T47D (cell line): ENCODE results near the gene ITGAL.
"Not testable (repeated sequence)": the region's sequence is repeated elsewhere in the genome, so short reads cannot be mapped to it uniquely, and the experiment has no call there.

Experiments used
- DNase-seq, 2 experiments: peaks; one replicate each; pipeline versions ENCODE4 v3.0.0 to v3.0.0-alpha.2; 2011 to 2012; ENCODE audit warnings: low read depth in 1 of 2, low spot score in 1 of 2
- JUND ChIP-seq: IDR thresholded peaks from 2 replicates; pipeline ENCODE4 v1.6.1; 2012; ENCODE audit warnings: low read depth
- in situ Hi-C: cut with HindIII; loops from 2 replicates; pipeline ENCODE4 v1.10.0; 2016; ENCODE audit warnings: low sequenced_read_pairs, low pct_unique_long_range_greater_than_20kb

Gene ITGAL

GRCh38 chr16:30527635-30528178 is 55.2 kb downstream of the ITGAL start:
- in situ Hi-C loops: no loop called here
- DNase-seq: peak; percentile 43 to 97
- no peak for TF ChIP-seq JUND

DNA sequence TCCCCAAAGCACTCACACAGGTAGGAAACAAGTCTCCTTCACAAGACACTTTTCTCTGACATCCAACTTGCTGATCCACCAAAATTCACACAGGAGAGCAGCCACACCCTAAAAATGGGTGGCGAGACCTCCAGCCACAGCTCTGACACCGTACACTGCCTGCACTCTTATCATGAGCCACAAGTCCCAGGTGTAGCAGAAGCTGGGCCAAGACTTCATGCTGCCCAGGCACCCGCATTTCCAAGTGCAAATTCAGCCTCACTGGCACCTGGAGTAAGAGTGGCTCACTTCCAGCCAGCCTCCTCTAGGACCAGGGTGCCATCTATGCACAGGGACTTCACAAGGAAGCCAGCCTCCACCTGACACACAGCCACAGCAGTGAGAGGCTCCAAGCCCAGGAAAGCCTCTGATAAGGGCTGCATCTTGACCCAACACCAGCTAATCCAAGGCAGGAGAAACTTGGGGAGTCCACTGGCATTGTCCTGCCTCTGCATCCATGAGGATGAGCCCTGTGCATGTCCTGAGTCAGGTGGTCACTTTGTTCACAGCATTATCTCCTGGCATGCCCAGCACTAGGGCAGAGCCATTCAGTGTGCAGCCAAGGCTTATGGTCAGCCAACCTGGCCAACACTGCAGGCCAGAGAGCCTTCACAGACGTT is 56.4 kb downstream of the ITGAL start:
- TF ChIP-seq JUND: no peak
- in situ Hi-C loops: no loop called here
- no peak for DNase-seq

GRCh38 chr16:30530163-30531037 is 57.9 kb downstream of the ITGAL start:
- DNase-seq: peak in 1 of 2 experiments; percentile 54
- no peak for TF ChIP-seq JUND
- in situ Hi-C loops: no loop called here

- TF ChIP-seq JUND: no peak
- no peak for DNase-seq
- in situ Hi-C loops: no loop called here
These were observed 60.0 kb downstream of the ITGAL start for GRCh38 chr16:30532285-30533145.

DNA sequence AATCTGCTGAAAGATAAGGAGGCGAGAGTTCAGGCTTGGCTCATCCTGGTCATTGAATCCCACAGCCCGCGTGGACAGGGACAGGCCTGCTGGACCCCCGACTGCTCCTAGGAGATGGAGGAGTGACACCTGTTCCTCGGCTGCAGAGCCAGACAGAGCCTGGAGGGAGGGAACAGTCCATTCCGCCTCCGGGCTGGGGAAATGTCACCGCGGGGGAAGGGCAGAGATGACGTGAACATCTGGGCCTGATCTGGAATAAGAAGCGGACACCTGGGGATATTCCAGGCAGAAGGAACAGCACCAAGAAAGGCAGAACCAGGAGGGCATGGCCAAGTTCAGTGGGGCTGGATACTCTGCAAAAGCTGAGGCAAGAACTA is 60.6 kb downstream of the ITGAL start:
- in situ Hi-C loops: no loop called here
- no peak for TF ChIP-seq JUND
- DNase-seq: no peak

DNA sequence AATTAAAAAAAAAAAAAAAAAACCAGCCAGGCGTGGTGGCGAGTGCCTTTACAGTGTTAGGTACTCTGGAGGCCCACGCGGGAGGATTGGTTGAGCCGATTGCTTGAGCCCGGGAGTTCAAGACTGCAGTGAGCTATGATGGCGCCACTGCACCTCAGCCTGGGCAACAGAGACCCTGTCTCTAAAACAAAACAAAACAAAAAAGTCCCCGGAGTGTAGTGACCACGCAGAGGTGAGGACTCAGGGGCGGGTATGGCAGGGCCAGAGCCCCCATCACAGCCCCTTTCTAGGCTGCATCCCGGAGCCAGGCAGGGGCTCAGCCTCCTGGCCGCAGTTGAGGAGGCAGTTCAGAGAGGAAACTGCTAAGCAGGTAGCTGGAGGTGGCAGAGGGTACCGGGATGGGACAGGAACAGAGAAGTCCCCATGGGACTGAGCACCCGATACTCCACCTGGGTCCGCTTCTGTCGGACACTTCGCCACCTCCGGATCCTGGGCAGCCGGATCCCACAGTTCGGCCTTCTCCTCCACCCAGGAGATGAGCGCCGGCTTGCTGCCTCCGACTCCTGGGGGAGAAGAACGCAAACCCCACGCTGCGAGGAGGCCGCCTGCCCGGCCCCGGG is 61.3 kb downstream of the ITGAL start:
- in situ Hi-C loops: no loop called here
- no peak for DNase-seq
- TF ChIP-seq JUND: no peak

DNA sequence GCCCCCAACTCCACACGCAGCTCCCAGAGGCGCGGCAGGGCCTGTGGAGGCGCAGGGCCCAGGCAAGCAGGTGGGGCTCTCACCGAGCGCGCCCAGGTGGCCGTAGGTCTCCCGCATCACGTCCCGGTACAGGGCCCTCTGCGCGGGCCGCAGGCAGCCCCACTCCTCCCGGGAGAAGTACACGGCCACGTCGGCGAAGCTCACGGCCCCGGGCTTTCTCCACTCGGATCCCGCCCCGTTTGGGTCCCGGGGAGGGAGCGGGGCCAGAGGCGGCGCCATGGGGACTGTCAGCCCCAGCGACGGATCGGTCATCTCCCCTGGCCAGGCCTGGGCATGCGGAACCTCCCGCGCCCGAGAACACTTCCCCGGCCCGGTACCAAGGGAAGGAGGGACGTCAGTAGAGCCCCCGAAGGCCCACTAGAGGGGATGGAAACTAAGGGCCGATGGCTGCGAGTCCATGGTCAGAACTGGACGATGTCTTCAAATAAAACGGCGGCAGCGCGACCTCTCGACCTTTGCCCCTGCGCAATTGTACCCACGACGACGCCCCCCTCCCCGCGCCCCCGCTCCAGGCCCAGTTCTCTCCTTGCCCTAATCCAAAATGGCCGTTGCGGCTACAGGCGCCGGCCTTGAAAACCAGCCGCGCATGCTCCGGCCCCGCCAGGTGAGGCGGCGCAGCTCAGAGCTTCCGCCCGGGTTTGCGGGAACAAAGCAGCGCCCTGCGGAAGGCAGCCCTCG is 62.0 kb downstream of the ITGAL start, which contains the start of gene ZNF747:
ZNF747 (minus strand) TSS at position 491 of the 738 bp plus-strand sequence; CDS start at position 312, 179 bp downstream.
- in situ Hi-C loops: no loop called here
- TF ChIP-seq JUND: no peak
- peak; percentile 87 to 90 for DNase-seq

GRCh38 chr16:30535106-30535776 is 62.7 kb downstream of the ITGAL start:
- DNase-seq: no peak
- no peak for TF ChIP-seq JUND
- in situ Hi-C loops: no loop called here

DNA sequence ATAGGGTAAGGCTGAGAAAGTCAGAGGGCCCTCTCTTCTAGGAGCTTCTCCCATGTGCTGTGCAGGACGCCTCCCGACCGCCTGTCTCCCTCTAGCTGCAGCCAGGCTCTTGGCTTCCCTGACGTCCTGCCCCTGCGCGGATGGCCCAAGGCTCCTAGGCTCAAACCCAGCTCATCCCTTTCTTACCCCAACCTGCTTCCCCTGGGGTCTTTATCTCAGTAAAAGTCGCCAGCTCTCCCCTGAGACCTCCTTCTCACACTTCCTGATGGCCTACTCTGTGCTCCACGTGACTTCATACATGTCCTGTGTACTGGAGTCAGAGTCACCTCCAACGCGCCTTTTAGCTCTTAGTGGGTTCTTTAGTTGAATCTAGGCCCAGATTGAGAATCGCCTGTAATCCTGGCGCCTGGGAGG is 63.2 kb downstream of the ITGAL start:
- DNase-seq: peak; percentile 43 to 81
- in situ Hi-C loops: no loop called here
- no peak for TF ChIP-seq JUND

DNA sequence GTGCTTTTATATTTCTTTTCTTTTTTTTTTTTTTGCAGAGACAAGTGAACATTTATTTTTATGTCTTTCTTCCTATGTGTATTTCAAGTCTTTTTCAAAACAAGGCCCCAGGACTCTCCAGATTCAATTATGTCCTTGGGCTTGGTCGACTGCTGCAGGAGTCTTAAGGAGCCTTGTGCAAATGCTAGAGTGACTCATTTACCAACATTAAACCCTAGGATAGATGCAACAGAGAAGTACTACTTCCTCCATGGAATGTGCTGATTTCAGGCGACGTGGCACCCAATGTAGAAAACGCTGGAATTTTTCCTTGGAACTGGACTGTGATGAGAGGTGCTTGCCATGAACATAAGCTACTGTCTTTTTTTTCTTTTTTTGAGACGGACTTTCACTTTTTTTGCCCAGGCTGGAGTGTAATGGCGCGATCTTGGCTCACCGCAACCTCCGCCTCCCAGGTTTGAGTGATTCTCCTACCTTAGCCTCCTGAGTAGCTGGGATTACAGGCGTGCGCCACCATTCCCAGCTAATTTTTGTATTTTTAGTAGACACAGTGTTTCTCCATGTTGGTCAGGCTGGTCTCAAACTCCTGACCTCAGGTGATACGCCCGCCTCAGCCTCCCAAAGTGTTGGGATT is 64.0 kb downstream of the ITGAL start:
- in situ Hi-C loops, DNase-seq: not testable (repeated sequence)
